Kidney epithelial cell (primary cell): ENCODE measurements around the gene MYF5. TPM values are rescaled to one million over a fixed set of nuclear protein-coding genes. Genes with fewer than 3 reads are reported as not detected.

Experiments used
- DNase-seq: peaks from one replicate; pipeline ENCODE4 v3.0.0-alpha.2; 2010; ENCODE audit warnings: low read depth
- H3K27me3 ChIP-seq: 2 replicates; pipeline ENCODE4 v1.6.0; 2011; ENCODE audit warnings: low read length; ENCODE audit not compliant: control insufficient read depth, insufficient read depth
- H3K36me3 ChIP-seq: 2 replicates; pipeline ENCODE4 v1.5.1; 2011; ENCODE audit warnings: low read length; ENCODE audit not compliant: control insufficient read depth, insufficient read depth
- H3K4me3 ChIP-seq: 2 replicates; pipeline ENCODE4 v1.5.1; 2011; ENCODE audit warnings: low read depth, mild to moderate bottlenecking, control low read depth, low read length
- total RNA-seq: library from RNA; depleted of rRNA; stranded (reverse); fragments of >200 nt; gene quantifications from 2 replicates; pipeline ENCODE4 v1.2.3, GENCODE V29; 2015
- TF ChIP-seq, protein P1 (sequence below): IDR thresholded peaks from 2 replicates; pipeline ENCODE4 v1.5.1; 2011; ENCODE audit warnings: mild to moderate bottlenecking, moderate library complexity, low read length, control low read depth, inconsistent platforms; ENCODE audit not compliant: insufficient read depth, poor library complexity, severe bottlenecking

MYF5 gene
- total RNA-seq, 1 donor from 2014 or later: not detected

DNA sequence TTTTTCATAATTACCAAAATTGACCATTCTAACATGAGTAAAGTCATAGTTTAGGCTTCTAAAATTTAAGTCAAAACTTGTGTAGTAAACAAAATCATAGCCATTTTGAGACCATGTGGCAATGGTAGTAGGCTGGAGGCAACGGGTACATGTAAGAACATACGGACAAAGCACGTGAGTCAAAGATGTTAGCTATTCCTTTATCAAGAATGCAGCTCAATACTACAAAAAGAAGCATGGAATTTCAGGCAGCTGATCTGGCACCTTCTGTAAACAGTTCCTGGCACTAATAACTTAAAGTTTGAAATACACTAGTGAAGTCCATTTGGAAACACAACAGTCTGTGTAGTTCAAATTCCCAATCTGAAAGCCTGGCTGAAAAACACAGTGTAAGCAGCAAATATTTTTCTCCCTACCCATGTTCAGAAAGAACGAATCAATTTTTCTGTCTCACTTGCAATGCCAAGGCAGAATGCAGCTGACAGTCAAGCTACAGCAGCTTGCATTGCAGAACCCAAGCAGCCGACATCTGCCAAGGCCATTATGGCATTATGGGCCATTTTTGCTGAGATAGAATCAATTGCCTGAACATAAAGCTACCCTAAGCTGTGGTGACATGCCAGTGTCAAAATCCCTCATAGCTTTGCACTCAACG is 29.3 kb downstream of the MYF5 start:
- Histone ChIP-seq H3K36me3 (no peaks in the 10 kb centered on the region), H3K27me3 (no peaks in the 10 kb centered on the region), H3K4me3 (no peak overlapping the region)
- TF ChIP-seq, protein P1, sequence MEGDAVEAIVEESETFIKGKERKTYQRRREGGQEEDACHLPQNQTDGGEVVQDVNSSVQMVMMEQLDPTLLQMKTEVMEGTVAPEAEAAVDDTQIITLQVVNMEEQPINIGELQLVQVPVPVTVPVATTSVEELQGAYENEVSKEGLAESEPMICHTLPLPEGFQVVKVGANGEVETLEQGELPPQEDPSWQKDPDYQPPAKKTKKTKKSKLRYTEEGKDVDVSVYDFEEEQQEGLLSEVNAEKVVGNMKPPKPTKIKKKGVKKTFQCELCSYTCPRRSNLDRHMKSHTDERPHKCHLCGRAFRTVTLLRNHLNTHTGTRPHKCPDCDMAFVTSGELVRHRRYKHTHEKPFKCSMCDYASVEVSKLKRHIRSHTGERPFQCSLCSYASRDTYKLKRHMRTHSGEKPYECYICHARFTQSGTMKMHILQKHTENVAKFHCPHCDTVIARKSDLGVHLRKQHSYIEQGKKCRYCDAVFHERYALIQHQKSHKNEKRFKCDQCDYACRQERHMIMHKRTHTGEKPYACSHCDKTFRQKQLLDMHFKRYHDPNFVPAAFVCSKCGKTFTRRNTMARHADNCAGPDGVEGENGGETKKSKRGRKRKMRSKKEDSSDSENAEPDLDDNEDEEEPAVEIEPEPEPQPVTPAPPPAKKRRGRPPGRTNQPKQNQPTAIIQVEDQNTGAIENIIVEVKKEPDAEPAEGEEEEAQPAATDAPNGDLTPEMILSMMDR: no peak
- no peak for DNase-seq

DNA sequence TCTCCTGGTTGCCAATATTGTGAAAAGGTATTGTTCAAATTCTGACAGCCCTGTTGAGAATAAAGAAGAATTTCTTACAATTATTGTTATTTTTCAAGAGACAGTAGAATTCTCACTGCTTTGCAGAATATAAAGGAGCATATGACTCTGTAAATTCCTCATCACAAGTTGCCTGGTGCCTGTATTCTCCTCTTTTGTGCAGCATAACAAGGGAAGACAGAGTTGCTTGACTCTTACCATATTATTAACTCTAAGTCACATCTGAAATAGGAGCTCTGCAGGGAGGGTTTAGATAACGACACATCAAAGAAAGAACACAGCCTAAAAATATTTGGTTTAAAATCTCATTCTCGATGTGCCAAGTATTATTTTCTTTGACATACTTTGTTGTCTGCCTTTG is 31.1 kb downstream of the MYF5 start:
- TF ChIP-seq, protein P1: no peak
- no peak for DNase-seq
- Histone ChIP-seq H3K36me3 (no peaks in the 10 kb centered on the region), H3K27me3 (no peaks in the 10 kb centered on the region), H3K4me3 (no peak overlapping the region)

DNA sequence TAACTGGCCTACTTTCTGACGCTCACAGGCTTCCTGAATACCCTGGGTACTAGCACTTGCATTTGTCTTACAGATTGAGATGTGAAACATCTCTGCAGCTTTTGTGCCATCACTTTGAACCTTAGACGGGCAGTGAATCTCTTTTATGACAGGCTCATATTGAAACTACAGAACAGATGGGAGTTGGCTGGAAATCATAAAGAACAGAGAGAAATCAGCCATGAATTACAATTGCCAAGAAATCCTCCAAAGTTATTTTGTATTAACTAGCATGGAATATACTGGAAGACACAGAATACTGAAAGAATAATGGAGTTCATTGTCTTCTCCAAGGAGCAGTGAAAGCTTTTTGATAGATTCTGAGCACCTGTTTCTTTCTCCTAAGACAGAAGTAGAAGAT is 32.7 kb downstream of the MYF5 start:
- TF ChIP-seq, protein P1: no peak
- no peak overlapping the region for H3K4me3 ChIP-seq
- H3K36me3 ChIP-seq: no peaks in the 10 kb centered on the region
- no peak for DNase-seq
- no peaks in the 10 kb centered on the region for H3K27me3 ChIP-seq

DNA sequence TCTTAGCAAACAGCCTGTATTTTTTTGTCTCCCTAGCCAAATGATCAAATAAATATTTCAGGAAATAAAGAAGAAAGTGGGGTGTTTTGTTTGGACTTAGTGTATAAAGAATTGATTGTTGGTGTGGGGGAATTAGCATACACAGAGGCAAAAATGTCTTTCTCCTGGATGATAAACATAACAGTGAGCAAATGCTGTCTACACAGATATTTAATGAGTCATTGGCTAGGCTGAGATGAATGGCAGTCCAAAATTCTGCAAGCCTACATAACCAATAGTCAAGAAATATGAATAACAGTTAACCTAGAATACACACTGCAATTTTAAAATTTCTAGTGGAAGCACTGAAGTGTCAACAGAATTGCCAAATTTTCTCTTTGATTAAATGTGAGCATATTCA is 35.8 kb downstream of the MYF5 start:
- DNase-seq: no peak
- Histone ChIP-seq H3K36me3 (no peaks in the 10 kb centered on the region), H3K27me3 (no peaks in the 10 kb centered on the region), H3K4me3 (no peak overlapping the region)
- TF ChIP-seq, protein P1: no peak

DNA sequence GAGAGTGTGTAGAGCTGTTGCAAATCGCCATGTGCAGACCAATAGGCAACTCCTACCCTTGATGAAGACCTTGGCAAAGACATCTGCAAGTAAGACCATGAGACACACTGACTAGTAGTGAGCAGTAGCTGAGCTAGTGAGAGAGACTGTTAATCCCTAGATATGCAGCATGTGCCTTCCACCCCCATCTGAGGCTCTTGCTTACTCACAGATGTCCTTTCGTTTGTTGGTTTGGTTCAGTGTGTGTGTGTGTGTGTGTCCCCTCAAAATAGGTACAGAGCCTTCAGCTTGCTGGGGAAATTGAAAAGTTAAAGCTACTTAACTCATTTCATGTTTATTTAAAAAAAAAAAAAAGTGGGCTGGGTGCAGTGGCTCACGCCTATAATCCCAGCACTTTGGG is 37.6 kb downstream of the MYF5 start:
- H3K27me3 ChIP-seq: no peaks in the 10 kb centered on the region
- TF ChIP-seq, protein P1: no peak
- no peak for DNase-seq
- no peaks in the 10 kb centered on the region for H3K36me3 ChIP-seq
- H3K4me3 ChIP-seq: no peak overlapping the region

DNA sequence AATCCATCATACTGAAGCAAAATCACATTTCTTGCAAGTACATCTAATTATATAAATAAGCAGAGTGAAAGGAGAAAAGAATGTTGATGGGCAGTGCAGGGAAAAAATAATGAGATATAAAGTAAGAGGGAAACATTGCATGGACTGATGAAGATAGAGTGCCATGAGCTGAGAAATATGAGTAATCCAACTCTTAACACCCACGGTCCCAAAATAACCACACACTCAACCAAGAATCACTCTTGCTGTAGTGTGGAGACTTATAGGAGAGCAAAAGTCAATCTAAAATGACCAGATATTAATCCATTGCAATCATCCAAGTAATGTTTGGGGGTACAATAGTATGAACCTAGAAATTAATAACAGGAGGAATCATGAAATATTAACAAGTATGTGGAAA is 40.2 kb downstream of the MYF5 start:
- Histone ChIP-seq H3K27me3 (no peaks in the 10 kb centered on the region), H3K4me3 (no peak overlapping the region), H3K36me3 (no peaks in the 10 kb centered on the region)
- TF ChIP-seq, protein P1: no peak
- DNase-seq: no peak
